WTC11 (cell line): Measurements from ENCODE around the gene ANO8.

ENCODE experiments used
- ELF4 ChIP-seq: sonication (generic); formaldehyde crosslinking; IDR thresholded peaks from 2 replicates; pipeline ENCODE4 v1.8.1; 2022; ENCODE audit warnings: low read depth, mild to moderate bottlenecking, moderate library complexity, missing genetic modification reagents
- ESRRA ChIP-seq: sonication (generic); formaldehyde crosslinking; IDR thresholded peaks from 2 replicates; pipeline ENCODE4 v1.8.1; 2022; ENCODE audit warnings: mild to moderate bottlenecking, missing genetic modification reagents, borderline replicate concordance
- IRF2 ChIP-seq: sonication (generic); formaldehyde crosslinking; IDR thresholded peaks from 2 replicates; pipeline ENCODE4 v1.8.0; 2022; ENCODE audit warnings: low read depth, missing genetic modification reagents, borderline replicate concordance
- JUN ChIP-seq: sonication (generic); formaldehyde crosslinking; IDR thresholded peaks from 2 replicates; pipeline ENCODE4 v1.8.0; 2023; ENCODE audit warnings: mild to moderate bottlenecking, missing genetic modification reagents
- RORB ChIP-seq: fragments of 250-450 bp; sonication (Bioruptor Pico); IDR thresholded peaks from 2 replicates; pipeline ENCODE4 v1.9.0; 2021; ENCODE audit warnings: mild to moderate bottlenecking
- SMAD4 ChIP-seq: sonication (generic); formaldehyde crosslinking; IDR thresholded peaks from 2 replicates; pipeline ENCODE4 v1.8.0; 2022; ENCODE audit warnings: mild to moderate bottlenecking, missing genetic modification reagents
- TF ChIP-seq, protein P1 (sequence below): sonication (generic); formaldehyde crosslinking; IDR thresholded peaks from 2 replicates; pipeline ENCODE4 v1.8.0; 2022; ENCODE audit warnings: mild to moderate bottlenecking, missing genetic modification reagents
- TF ChIP-seq, protein P2 (sequence below): fragments of 200-600 bp; IDR thresholded peaks from 2 replicates; pipeline ENCODE4 v1.8.0; 2022; ENCODE audit warnings: antibody characterized with exemption
- TF ChIP-seq, protein P3 (sequence below): sonication (generic); formaldehyde crosslinking; IDR thresholded peaks from 2 replicates; pipeline ENCODE4 v1.8.1; 2023; ENCODE audit warnings: mild to moderate bottlenecking, moderate library complexity, missing genetic modification reagents

DNA sequence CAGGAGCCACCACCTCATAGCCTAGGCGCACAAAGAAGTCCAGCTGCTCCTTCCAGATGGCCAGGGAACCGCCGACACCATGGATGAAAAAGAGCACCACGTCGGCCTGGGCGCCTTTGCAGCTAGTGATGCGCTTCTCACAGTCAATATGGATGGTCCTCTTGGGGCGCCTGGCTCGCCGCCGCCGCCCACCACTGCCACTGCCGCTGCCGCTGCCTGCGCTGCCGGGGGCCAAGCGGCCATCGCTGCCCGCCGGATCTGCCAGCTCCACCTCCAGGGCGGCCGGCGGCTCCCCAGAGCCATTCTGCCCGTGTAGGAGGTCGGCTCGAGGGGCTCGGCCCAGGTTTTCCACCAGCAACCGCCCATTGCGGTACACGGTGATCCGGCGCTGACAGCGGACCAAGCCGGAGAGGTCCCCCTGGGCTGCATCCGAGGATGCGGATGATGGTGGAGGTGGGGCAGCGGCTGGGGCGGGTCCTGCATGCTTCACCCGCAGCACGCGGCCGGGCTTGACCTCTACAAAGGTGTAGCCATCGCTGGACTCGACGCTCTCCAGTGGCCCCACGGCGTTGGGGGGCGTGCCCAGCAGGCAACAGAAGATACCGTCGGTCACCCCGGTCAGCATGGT, 33.5 kb downstream of the ANO8 start:
- TF ChIP-seq, protein P1, sequence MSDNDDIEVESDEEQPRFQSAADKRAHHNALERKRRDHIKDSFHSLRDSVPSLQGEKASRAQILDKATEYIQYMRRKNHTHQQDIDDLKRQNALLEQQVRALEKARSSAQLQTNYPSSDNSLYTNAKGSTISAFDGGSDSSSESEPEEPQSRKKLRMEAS: no peak
- no peak for TF ChIP-seq IRF2
- TF ChIP-seq, protein P2, sequence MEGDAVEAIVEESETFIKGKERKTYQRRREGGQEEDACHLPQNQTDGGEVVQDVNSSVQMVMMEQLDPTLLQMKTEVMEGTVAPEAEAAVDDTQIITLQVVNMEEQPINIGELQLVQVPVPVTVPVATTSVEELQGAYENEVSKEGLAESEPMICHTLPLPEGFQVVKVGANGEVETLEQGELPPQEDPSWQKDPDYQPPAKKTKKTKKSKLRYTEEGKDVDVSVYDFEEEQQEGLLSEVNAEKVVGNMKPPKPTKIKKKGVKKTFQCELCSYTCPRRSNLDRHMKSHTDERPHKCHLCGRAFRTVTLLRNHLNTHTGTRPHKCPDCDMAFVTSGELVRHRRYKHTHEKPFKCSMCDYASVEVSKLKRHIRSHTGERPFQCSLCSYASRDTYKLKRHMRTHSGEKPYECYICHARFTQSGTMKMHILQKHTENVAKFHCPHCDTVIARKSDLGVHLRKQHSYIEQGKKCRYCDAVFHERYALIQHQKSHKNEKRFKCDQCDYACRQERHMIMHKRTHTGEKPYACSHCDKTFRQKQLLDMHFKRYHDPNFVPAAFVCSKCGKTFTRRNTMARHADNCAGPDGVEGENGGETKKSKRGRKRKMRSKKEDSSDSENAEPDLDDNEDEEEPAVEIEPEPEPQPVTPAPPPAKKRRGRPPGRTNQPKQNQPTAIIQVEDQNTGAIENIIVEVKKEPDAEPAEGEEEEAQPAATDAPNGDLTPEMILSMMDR: no peak
- no peak for TF ChIP-seq ESRRA
- no peak for TF ChIP-seq SMAD4 (CRISPR knock-in tag)
- TF ChIP-seq, protein P3, sequence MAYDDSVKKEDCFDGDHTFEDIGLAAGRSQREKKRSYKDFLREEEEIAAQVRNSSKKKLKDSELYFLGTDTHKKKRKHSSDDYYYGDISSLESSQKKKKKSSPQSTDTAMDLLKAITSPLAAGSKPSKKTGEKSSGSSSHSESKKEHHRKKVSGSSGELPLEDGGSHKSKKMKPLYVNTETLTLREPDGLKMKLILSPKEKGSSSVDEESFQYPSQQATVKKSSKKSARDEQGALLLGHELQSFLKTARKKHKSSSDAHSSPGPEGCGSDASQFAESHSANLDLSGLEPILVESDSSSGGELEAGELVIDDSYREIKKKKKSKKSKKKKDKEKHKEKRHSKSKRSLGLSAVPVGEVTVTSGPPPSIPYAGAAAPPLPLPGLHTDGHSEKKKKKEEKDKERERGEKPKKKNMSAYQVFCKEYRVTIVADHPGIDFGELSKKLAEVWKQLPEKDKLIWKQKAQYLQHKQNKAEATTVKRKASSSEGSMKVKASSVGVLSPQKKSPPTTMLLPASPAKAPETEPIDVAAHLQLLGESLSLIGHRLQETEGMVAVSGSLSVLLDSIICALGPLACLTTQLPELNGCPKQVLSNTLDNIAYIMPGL (CRISPR knock-in tag): no peak
- TF ChIP-seq RORB: no peak
- no peak for TF ChIP-seq ELF4 (CRISPR knock-in tag)
- no peak for TF ChIP-seq JUN (CRISPR knock-in tag)
